ENCODE results near the gene ZSCAN12.
"Not testable (repeated sequence)": the region's sequence is repeated elsewhere in the genome, so short reads cannot be mapped to it uniquely, and the experiment has no call there.

The ZSCAN12 gene

GRCh38 chr6:28399350-28400121 lies at the start of gene ZSCAN12:
Gene ZSCAN12 (minus strand): TSS chr6:28399747. CDS start chr6:28398405, 1,342 bp downstream.
- peak; percentile 61 to 78 (median 74) for DNase-seq

- DNase-seq: no peak
Measured at GRCh38 chr6:28449056-28449455, 49.5 kb upstream of the ZSCAN12 start.

GRCh38 chr6:28447512-28447906 lies 48.0 kb upstream of the ZSCAN12 start:
- not testable (repeated sequence) for DNase-seq

GRCh38 chr6:28446818-28447511 lies 47.4 kb upstream of the ZSCAN12 start:
- no peak for DNase-seq

- not testable (repeated sequence) for DNase-seq
Measured at GRCh38 chr6:28444759-28445158, 45.2 kb upstream of the ZSCAN12 start.

- peak; percentile 46 to 78 (median 58) for DNase-seq
Measured at GRCh38 chr6:28443112-28443773, 43.7 kb upstream of the ZSCAN12 start, which contains the start of gene ZSCAN23. Gene ZSCAN23 (minus strand): TSS chr6:28443491. CDS start chr6:28436266, 7,225 bp downstream.

GRCh38 chr6:28442586-28442985 lies 43.0 kb upstream of the ZSCAN12 start:
- DNase-seq: no peak

GRCh38 chr6:28436404-28436803 lies 36.9 kb upstream of the ZSCAN12 start:
- DNase-seq: no peak

- no peak for DNase-seq
Measured at GRCh38 chr6:28433119-28433518, 33.6 kb upstream of the ZSCAN12 start.

GRCh38 chr6:28429781-28430180 lies 30.2 kb upstream of the ZSCAN12 start:
- no peak for DNase-seq

GRCh38 chr6:28425944-28426541 lies 26.5 kb upstream of the ZSCAN12 start:
- DNase-seq: no peak

GRCh38 chr6:28424163-28424562 lies 24.6 kb upstream of the ZSCAN12 start:
- no peak for DNase-seq

- DNase-seq: no peak
Measured at GRCh38 chr6:28423546-28423945, 24.0 kb upstream of the ZSCAN12 start.

- no peak for DNase-seq
Measured at GRCh38 chr6:28413681-28414080, 14.1 kb upstream of the ZSCAN12 start.

- no peak for DNase-seq
Measured at GRCh38 chr6:28410767-28411166, 11.2 kb upstream of the ZSCAN12 start.

- DNase-seq: no peak
Measured at GRCh38 chr6:28408076-28408802, 8.7 kb upstream of the ZSCAN12 start.

- no peak for DNase-seq
Measured at GRCh38 chr6:28407401-28407800, 7.9 kb upstream of the ZSCAN12 start.

GRCh38 chr6:28403923-28404322 lies 4.4 kb upstream of the ZSCAN12 start:
- DNase-seq: not testable (repeated sequence)

GRCh38 chr6:28402197-28402596 lies 2.6 kb upstream of the ZSCAN12 start:
- DNase-seq: no peak

- no peak for DNase-seq
Measured at GRCh38 chr6:28401172-28401571, 1.6 kb upstream of the ZSCAN12 start.

- no peak for DNase-seq
Measured at GRCh38 chr6:28400122-28400451, 540 bp upstream of the ZSCAN12 start.

- no peak for DNase-seq
Measured at GRCh38 chr6:28395918-28396317, 3.6 kb downstream of the ZSCAN12 start.

Measured in activated naive CD4-positive, alpha-beta T cell (primary cell).